Endothelial cell (in vitro differentiated cells): ENCODE results near the gene RAB1A. TPM values are rescaled to one million over a fixed set of nuclear protein-coding genes. Genes with fewer than 3 reads are reported as not detected.
A peak's percentile ranks its signal among the peaks of the same experiment; 100 is the strongest.

Experiments used
- DNase-seq: peaks from one replicate; pipeline ENCODE4 v3.0.0; 2021; ENCODE audit warnings: low spot score
- H3K27ac Mint-ChIP-seq: one replicate; pipeline ENCODE4 v1.8.0; 2021; ENCODE audit warnings: mixed read lengths, inconsistent platforms; ENCODE audit not compliant: unreplicated experiment
- H3K27me3 Mint-ChIP-seq: one replicate; pipeline ENCODE4 v1.8.0; 2021; ENCODE audit warnings: mild to moderate bottlenecking, moderate library complexity, mixed read lengths, inconsistent platforms; ENCODE audit not compliant: unreplicated experiment
- H3K36me3 Mint-ChIP-seq: one replicate; pipeline ENCODE4 v1.8.0; 2021; ENCODE audit warnings: mild to moderate bottlenecking, low read depth, mixed read lengths, inconsistent platforms; ENCODE audit not compliant: unreplicated experiment
- H3K4me1 Mint-ChIP-seq: one replicate; pipeline ENCODE4 v1.8.0; 2021; ENCODE audit warnings: mild to moderate bottlenecking, mixed read lengths, inconsistent platforms; ENCODE audit not compliant: unreplicated experiment
- H3K4me3 Mint-ChIP-seq: one replicate; pipeline ENCODE4 v1.8.0; 2021; ENCODE audit warnings: mild to moderate bottlenecking, mixed read lengths, inconsistent platforms; ENCODE audit not compliant: unreplicated experiment
- H3K9me3 Mint-ChIP-seq: one replicate; pipeline ENCODE4 v1.8.0; 2021; ENCODE audit warnings: mixed read lengths, inconsistent platforms; ENCODE audit not compliant: unreplicated experiment
- total RNA-seq: library from RNA; stranded (reverse); fragmentation: NEBNext Ultra II Directional; extraction: Animal tissue kit (Norgen Biotek cat#: 25700); gene quantifications from one replicate; pipeline ENCODE4 v1.2.1, GENCODE V29; 2021; ENCODE audit not compliant: unreplicated experiment
- TF ChIP-seq, protein P1 (sequence below): fragments of 200-600 bp; sonication (generic); IDR thresholded peaks from one replicate; pipeline ENCODE4 v1.5.0; 2021; ENCODE audit warnings: antibody characterized with exemption; ENCODE audit not compliant: unreplicated experiment

The RAB1A gene
- total RNA-seq, 1 donor from 2014 or later, result 160 TPM

- TF ChIP-seq, protein P1, sequence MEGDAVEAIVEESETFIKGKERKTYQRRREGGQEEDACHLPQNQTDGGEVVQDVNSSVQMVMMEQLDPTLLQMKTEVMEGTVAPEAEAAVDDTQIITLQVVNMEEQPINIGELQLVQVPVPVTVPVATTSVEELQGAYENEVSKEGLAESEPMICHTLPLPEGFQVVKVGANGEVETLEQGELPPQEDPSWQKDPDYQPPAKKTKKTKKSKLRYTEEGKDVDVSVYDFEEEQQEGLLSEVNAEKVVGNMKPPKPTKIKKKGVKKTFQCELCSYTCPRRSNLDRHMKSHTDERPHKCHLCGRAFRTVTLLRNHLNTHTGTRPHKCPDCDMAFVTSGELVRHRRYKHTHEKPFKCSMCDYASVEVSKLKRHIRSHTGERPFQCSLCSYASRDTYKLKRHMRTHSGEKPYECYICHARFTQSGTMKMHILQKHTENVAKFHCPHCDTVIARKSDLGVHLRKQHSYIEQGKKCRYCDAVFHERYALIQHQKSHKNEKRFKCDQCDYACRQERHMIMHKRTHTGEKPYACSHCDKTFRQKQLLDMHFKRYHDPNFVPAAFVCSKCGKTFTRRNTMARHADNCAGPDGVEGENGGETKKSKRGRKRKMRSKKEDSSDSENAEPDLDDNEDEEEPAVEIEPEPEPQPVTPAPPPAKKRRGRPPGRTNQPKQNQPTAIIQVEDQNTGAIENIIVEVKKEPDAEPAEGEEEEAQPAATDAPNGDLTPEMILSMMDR, result no peak
- DNase-seq, result no peak
- no peaks in the 10 kb centered on the region for H3K9me3 Mint-ChIP-seq
- H3K4me1 Mint-ChIP-seq, result peaks cover 4% of the 10 kb centered on the region
- no peak overlapping the region for H3K4me3 Mint-ChIP-seq
- H3K36me3 Mint-ChIP-seq, result peaks cover 23% of the 10 kb centered on the region
- H3K27ac Mint-ChIP-seq, result no peak overlapping the region
- no peaks in the 10 kb centered on the region for H3K27me3 Mint-ChIP-seq
Observed at GRCh38 chr2:65101071-65101470, 28.8 kb downstream of the RAB1A start.

GRCh38 chr2:65098741-65099140 is 31.2 kb downstream of the RAB1A start:
- peaks cover 34% of the 10 kb centered on the region for H3K36me3 Mint-ChIP-seq

DNA sequence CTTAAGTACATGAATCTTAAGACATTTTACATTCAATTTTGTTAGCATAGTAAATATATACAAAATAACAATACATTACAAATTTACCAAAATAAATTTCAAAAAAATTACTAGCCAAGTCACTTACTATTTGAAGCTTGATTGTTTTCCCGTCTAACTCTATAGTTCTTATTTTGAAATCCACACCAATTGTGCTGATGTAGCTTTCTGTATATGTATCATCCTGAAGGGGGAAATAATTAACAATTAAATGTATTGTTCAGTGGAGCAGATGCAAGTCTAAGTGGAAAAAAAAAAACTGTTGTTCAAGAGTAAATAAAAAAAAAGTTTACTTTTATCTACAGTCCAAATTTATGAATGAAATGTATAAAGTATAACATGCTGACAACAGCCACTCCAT is 32.1 kb downstream of the RAB1A start:
- Mint-ChIP-seq H3K27me3 (no peaks in the 10 kb centered on the region), H3K27ac (no peak overlapping the region), H3K4me1 (peaks cover 9% of the 10 kb centered on the region), H3K9me3 (no peaks in the 10 kb centered on the region), H3K36me3 (peaks cover 40% of the 10 kb centered on the region), H3K4me3 (peak overlapping the region; percentile 44)
- DNase-seq, result no peak
- TF ChIP-seq, protein P1, result no peak

More at GRCh38 chr2:65098741-65099140, 31.2 kb downstream of the RAB1A start:
- Mint-ChIP-seq H3K4me3 (no peak overlapping the region), H3K9me3 (no peaks in the 10 kb centered on the region), H3K4me1 (peaks cover 4% of the 10 kb centered on the region), H3K27me3 (no peaks in the 10 kb centered on the region), H3K27ac (no peak overlapping the region)
- TF ChIP-seq, protein P1, result no peak
- no peak for DNase-seq

- H3K4me3 Mint-ChIP-seq, result no peak overlapping the region
- no peak overlapping the region for H3K27ac Mint-ChIP-seq
- TF ChIP-seq, protein P1, result no peak
- H3K27me3 Mint-ChIP-seq, result no peaks in the 10 kb centered on the region
- no peaks in the 10 kb centered on the region for H3K9me3 Mint-ChIP-seq
- peaks cover 47% of the 10 kb centered on the region for H3K36me3 Mint-ChIP-seq
- DNase-seq, result no peak
- peaks cover 12% of the 10 kb centered on the region for H3K4me1 Mint-ChIP-seq
Observed at GRCh38 chr2:65096948-65097347, 33.0 kb downstream of the RAB1A start.

DNA sequence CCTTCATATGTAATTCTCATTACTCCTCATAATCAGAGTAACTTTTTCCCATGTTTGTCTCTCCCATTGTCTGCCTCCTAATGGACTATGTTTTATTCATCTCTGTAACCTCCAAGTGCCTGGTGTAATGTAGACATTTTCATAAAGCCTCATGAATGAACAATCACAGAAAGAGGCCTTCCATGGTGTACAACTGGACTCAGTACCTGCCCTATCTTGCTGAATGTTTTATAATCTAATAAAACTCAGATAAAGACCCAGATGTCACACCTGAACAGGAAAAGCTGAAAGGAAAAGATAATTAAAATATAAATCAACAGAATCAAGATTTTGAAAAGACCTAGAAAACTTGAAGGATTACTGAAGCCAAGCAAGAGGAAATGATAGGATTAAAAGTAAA is 36.7 kb downstream of the RAB1A start:
- H3K27me3 Mint-ChIP-seq, result no peaks in the 10 kb centered on the region
- H3K27ac Mint-ChIP-seq, result peak overlapping the region; percentile 61

More for the DNA sequence above, 36.7 kb downstream of the RAB1A start:
- TF ChIP-seq, protein P1, result no peak
- Mint-ChIP-seq H3K4me1 (peaks cover 23% of the 10 kb centered on the region), H3K9me3 (no peaks in the 10 kb centered on the region), H3K4me3 (peak overlapping the region; percentile 59), H3K36me3 (peaks cover 62% of the 10 kb centered on the region)
- DNase-seq, result no peak
